K562 (cell line): ENCODE data around the gene CTPS2. TPM values are rescaled to one million over a fixed set of nuclear protein-coding genes. Genes with fewer than 3 reads are reported as not detected.

Source experiments
- ATAC-seq: fragments of 200-7000 bp; cut with Tn5 transposase; 3 replicates; pipeline ENCODE4 v1.9.1; 2020; ENCODE audit warnings: moderate library complexity
- BruUV-seq: library from RNA; stranded (reverse); fragments of 400-500 nt; replicated peaks from 2 replicates; lab custom pipeline; 2021; lab: Mats Ljungman, UMichigan
- CTCF ChIA-PET: fragments of 300-600 bp; formaldehyde crosslinking; extraction: SDS; loops from one replicate; lab custom pipeline; 2021; ENCODE audit warnings: low intra/inter-chr PET ratio; lab: Yijun Ruan, JAX
- POLR2A ChIA-PET: fragments of 300-600, 350-650 bp; sonication (Branson Sonifier 250); formaldehyde crosslinking; extraction: SDS; loops from one replicate; lab custom pipeline; 2021; ENCODE audit warnings: antibody characterized with exemption, inconsistent platforms; lab: Yijun Ruan, JAX
- DNase-seq, 4 experiments: peaks; one replicate each; pipeline versions ENCODE4 v3.0.0 to v3.0.0-alpha.2; 2011 to 2018; ENCODE audit warnings: low spot score in 3 of 4, mixed read lengths in 3 of 4; ENCODE audit errors: extremely low read depth in 1 of 4
- FAIRE-seq: peaks from 2 replicates; lab custom pipeline; 2011; peaks lifted over from hg19 to GRCh38; lab: Jason Lieb, UNC
- H2AFZ ChIP-seq: 2 replicates; pipeline ENCODE4 v1.6.0; 2011; ENCODE audit warnings: low read depth, low read length, control low read depth, inconsistent platforms
- H3K27ac ChIP-seq: fragments of 200-600 bp; 3 replicates; pipeline ENCODE4 v1.8.0; 2011; ENCODE audit warnings: low read depth, mild to moderate bottlenecking, control low read depth, inconsistent platforms, low read length, moderate library complexity, mixed read lengths; ENCODE audit errors: extremely low read depth
- H3K27me3 ChIP-seq, 2 experiments: fragments of 300-600 bp in 1 of 2; 2 replicates in 1 of 2; 3 replicates in 1 of 2; pipeline versions ENCODE4 v1.6.0 to v1.8.0; 2011; ENCODE audit warnings: inconsistent platforms in 2 of 2, low read length in 2 of 2, mild to moderate bottlenecking in 1 of 2, mixed read lengths in 1 of 2, moderate library complexity in 1 of 2; ENCODE audit not compliant: control insufficient read depth in 2 of 2, insufficient read depth in 2 of 2
- H3K36me3 ChIP-seq: fragments of 300-600 bp; 3 replicates; pipeline ENCODE4 v1.8.0; 2011; ENCODE audit warnings: mild to moderate bottlenecking, low read length, inconsistent platforms; ENCODE audit not compliant: control insufficient read depth, insufficient read depth
- H3K4me1 ChIP-seq, 2 experiments: fragments of 200-600 bp in 1 of 2; replicated peaks in 1 of 2; 2 replicates in 1 of 2; 3 replicates in 1 of 2; pipeline versions ENCODE4 v1.5.1 to v1.8.0; 2011; ENCODE audit warnings: inconsistent platforms in 2 of 2, low read length in 2 of 2, mild to moderate bottlenecking in 1 of 2, mixed read lengths in 1 of 2, moderate library complexity in 1 of 2; ENCODE audit not compliant: control insufficient read depth in 2 of 2, insufficient read depth in 2 of 2
- H3K4me2 ChIP-seq: 2 replicates; pipeline ENCODE4 v1.6.1; 2011; ENCODE audit warnings: low read length, control low read depth, inconsistent platforms, mixed read lengths; ENCODE audit not compliant: insufficient read depth
- H3K4me3 ChIP-seq: fragments of 200-600 bp; sonication (generic), shearing (Covaris generic); 2 replicates; pipeline ENCODE4 v1.5.1; 2016; ENCODE audit warnings: control low read depth, inconsistent platforms
- H3K79me2 ChIP-seq: fragments of 200-600 bp; 3 replicates; pipeline ENCODE4 v1.8.0; 2011; ENCODE audit warnings: low read length, inconsistent platforms; ENCODE audit not compliant: control insufficient read depth, insufficient read depth
- H3K9ac ChIP-seq, 2 experiments: 2 replicates each; pipeline versions ENCODE4 v1.6.0 to v1.6.1; 2011; ENCODE audit warnings: low read depth in 2 of 2, low read length in 2 of 2, control low read depth in 1 of 2, inconsistent platforms in 1 of 2, mild to moderate bottlenecking in 1 of 2, mixed read lengths in 1 of 2; ENCODE audit not compliant: insufficient read depth in 1 of 2
- H3K9me1 ChIP-seq: one replicate; pipeline ENCODE4 v1.6.0; 2011; ENCODE audit warnings: inconsistent platforms, mild to moderate bottlenecking, low read length, moderate library complexity; ENCODE audit not compliant: control insufficient read depth, insufficient read depth
- H3K9me3 ChIP-seq: replicated peaks from 2 replicates; pipeline ENCODE4 v1.5.1; 2011; ENCODE audit warnings: low read depth, low read length, inconsistent platforms; ENCODE audit not compliant: control insufficient read depth, insufficient read depth
- H4K20me1 ChIP-seq: replicated peaks from 2 replicates; pipeline ENCODE4 v1.6.1; 2011; ENCODE audit warnings: low read length, inconsistent platforms, mixed read lengths; ENCODE audit not compliant: control insufficient read depth, insufficient read depth
- CBX3 ChIP-seq, 2 experiments: IDR thresholded peaks; 1 replicate in 1 of 2; 2 replicates in 1 of 2; pipeline ENCODE4 v1.6.1; 2012; ENCODE audit warnings: inconsistent platforms in 2 of 2, low read length in 2 of 2, borderline replicate concordance in 1 of 2, control low read depth in 1 of 2
- CHD2 ChIP-seq: IDR thresholded peaks from 2 replicates; pipeline ENCODE4 v1.6.1; 2011; ENCODE audit warnings: low read depth, low read length
- HDAC6 ChIP-seq: IDR thresholded peaks from 2 replicates; pipeline ENCODE4 v1.6.1; 2012; ENCODE audit warnings: low read depth, mild to moderate bottlenecking, control low read depth, inconsistent platforms, low read length, moderate library complexity
- MAFK ChIP-seq: IDR thresholded peaks from 2 replicates; pipeline ENCODE4 v1.6.1; 2011; ENCODE audit warnings: low read length, improper control_type of control experiment
- NBN ChIP-seq: fragments of 450-650 bp; IDR thresholded peaks from 2 replicates; pipeline ENCODE4 v1.6.1; 2016; ENCODE audit warnings: low read depth, mild to moderate bottlenecking
- PHB ChIP-seq: fragments of 250-450 bp; sonication (Bioruptor Pico); IDR thresholded peaks from 2 replicates; pipeline ENCODE4 v1.5.0; 2021
- SMAD3 ChIP-seq: fragments of 450-650 bp; formaldehyde crosslinking; conservative IDR thresholded peaks from 2 replicates; pipeline ENCODE4 v1.4.0; 2020; ENCODE audit warnings: mild to moderate bottlenecking
- STAT5A ChIP-seq: IDR thresholded peaks from 2 replicates; pipeline ENCODE4 v1.6.1; 2012; ENCODE audit warnings: low read length, inconsistent platforms, borderline replicate concordance
- TCF7 ChIP-seq: sonication (generic); IDR thresholded peaks from 2 replicates; pipeline ENCODE4 v1.6.1; 2016; ENCODE audit warnings: antibody characterized with exemption, borderline replicate concordance
- ZNF436 ChIP-seq: fragments of 250-450, 450-650 bp; sonication (Bioruptor Pico); formaldehyde crosslinking; IDR thresholded peaks from 2 replicates; pipeline ENCODE4 v1.7.0; 2020; ENCODE audit warnings: mild to moderate bottlenecking
- ZNF76 ChIP-seq: fragments of 250-450 bp; sonication (Bioruptor Pico); IDR thresholded peaks from 2 replicates; pipeline ENCODE4 v1.4.0; 2020; ENCODE audit warnings: mild to moderate bottlenecking, moderate library complexity, borderline replicate concordance
- ZSCAN29 ChIP-seq: fragments of 450-650 bp; IDR thresholded peaks from 2 replicates; pipeline ENCODE4 v1.6.1; 2017
- WGBS: fragments of 100-300 bp; shearing (Covaris generic); methylation state at CpG from one replicate; pipeline ENCODE4 v1.1.6; 2016; ENCODE audit warnings: low coverage, mixed read lengths; ENCODE audit not compliant: insufficient coverage; ENCODE audit errors: missing lambda C conversion rate; 5-methylcytosine and 5-hydroxymethylcytosine counted together
- in situ Hi-C: fragments of 300-500 bp; cut with MboI; formaldehyde crosslinking; loops from 4 replicates; pipeline ENCODE4 v1.15.0; 2018; ENCODE audit warnings: inconsistent platforms, mixed read lengths
- intact Hi-C: fragments of 100-400 bp; cut with micrococcal nuclease; formaldehyde crosslinking; loops from 2 replicates; pipeline ENCODE4 v1.14.2; 2022
- polyA plus RNA-seq, 8 experiments: library from polyadenylated mRNA; depleted of rRNA in 4 of 8; stranded (reverse) in 5 of 8; unstranded in 3 of 8; fragments of >200 nt; fragmentation: Nextera tagmentation in 2 of 8; fragmentation: Illumina TruSeq in 1 of 8; extraction: Ambion mirVana in 2 of 8; extraction: Trizol in 1 of 8; gene quantifications; 2 replicates each; pipeline versions ENCODE4 v1.2.1 to v1.2.3, GENCODE V29; 2011 to 2014; ENCODE audit warnings: inconsistent platforms in 1 of 8, missing spikeins in 1 of 8
- total RNA-seq, 7 experiments: library from RNA; depleted of rRNA in 6 of 7; stranded (reverse); fragments of >200 nt in 6 of 7; fragmentation: Illumina TruSeq in 2 of 7; extraction: Trizol in 2 of 7; gene quantifications; 2 replicates each; pipeline versions ENCODE4 v1.2.1 to v1.2.3, GENCODE V29; 2011 to 2021; ENCODE audit warnings: low replicate concordance in 1 of 7
- TF ChIP-seq, protein P1 (sequence below): fragments of 250-450 bp; sonication (Bioruptor Pico); IDR thresholded peaks from 2 replicates; pipeline ENCODE4 v1.4.0; 2020; ENCODE audit warnings: mild to moderate bottlenecking, moderate library complexity

Gene CTPS2
- total and polyA plus RNA-seq, 9 of the 15 experiments (the other 6 are each of a cell fraction or from before 2014, with no cell fraction given): 5.4 to 19.5 (median 14.1) TPM

DNA sequence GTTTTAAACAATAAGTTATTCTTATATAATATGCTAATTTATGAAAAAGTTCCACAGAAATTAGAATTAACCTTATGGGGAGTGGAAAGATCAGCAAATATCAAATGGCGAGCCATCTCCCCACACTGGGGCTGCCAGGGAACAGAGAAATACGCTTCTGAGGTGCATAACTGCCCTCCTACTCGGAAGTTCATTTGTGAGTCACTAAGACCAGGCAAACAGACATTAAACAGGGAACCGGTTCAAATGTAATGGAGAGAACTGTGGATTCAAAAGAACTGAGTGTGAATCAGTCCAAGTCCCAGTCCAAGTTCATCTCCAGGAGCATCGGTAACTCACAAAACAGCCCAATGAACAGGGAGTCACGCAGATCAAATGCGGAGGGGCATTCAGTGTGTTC lies 73.9 kb downstream of the CTPS2 start:
- no peak overlapping the region for H3K9ac ChIP-seq
- H3K79me2 ChIP-seq: no peaks in the 10 kb centered on the region
- H3K36me3 ChIP-seq: no peaks in the 10 kb centered on the region
- ChIA-PET CTCF (no interaction called here), POLR2A (no interaction called here)
- no peaks in the 10 kb centered on the region for H4K20me1 ChIP-seq
- FAIRE-seq (no peak), ATAC-seq (no peak), DNase-seq (no peak)
- H3K27ac ChIP-seq: no peak overlapping the region
- H3K27me3 ChIP-seq: no peaks in the 10 kb centered on the region
- H3K4me1 ChIP-seq: peaks cover 6 to 13% of the 10 kb centered on the region in 2 experiments; a peak in 3 of 5 replicates
- in situ Hi-C loops: no loop called here
- H3K4me2 ChIP-seq: no peak overlapping the region
- 91% methylated on average over 7 of the region's 7 CpGs for whole genome bisulfite sequencing
- H3K4me3 ChIP-seq: no peak overlapping the region
- TF ChIP-seq, protein P1, sequence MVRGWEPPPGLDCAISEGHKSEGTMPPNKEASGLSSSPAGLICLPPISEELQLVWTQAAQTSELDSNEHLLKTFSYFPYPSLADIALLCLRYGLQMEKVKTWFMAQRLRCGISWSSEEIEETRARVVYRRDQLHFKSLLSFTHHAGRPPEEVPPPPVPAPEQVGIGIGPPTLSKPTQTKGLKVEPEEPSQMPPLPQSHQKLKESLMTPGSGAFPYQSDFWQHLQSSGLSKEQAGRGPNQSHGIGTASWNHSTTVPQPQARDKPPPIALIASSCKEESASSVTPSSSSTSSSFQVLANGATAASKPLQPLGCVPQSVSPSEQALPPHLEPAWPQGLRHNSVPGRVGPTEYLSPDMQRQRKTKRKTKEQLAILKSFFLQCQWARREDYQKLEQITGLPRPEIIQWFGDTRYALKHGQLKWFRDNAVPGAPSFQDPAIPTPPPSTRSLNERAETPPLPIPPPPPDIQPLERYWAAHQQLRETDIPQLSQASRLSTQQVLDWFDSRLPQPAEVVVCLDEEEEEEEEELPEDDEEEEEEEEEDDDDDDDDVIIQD: no peak
- no peak for TF ChIP-seq TCF7
- no peak for TF ChIP-seq HDAC6
- no peak for TF ChIP-seq NBN
- TF ChIP-seq PHB (CRISPR knock-in tag): no peak
- no peak for TF ChIP-seq ZSCAN29
- no peak for TF ChIP-seq CHD2
- no peak for TF ChIP-seq SMAD3 (CRISPR knock-in tag)
- TF ChIP-seq MAFK: no peak
- TF ChIP-seq ZNF76 (CRISPR knock-in tag): no peak
- no peak for TF ChIP-seq ZNF436
- TF ChIP-seq STAT5A: no peak
- TF ChIP-seq CBX3 (IDR thresholded peaks at IDR 0.05; ENCODE audit: borderline replicate concordance in 1 of 2, low read length in 2 of 2): no peak
- H3K9me3 ChIP-seq: no peaks in the 10 kb centered on the region
- H2AFZ ChIP-seq: no peak overlapping the region
- intact Hi-C loops: no loop called here
- no peaks in the 10 kb centered on the region for H3K9me1 ChIP-seq
- no TSS peak for BruUV-seq
